Upper lobe of left lung (tissue), 6 donors: ENCODE measurements around the gene DCLK1. TPM values are rescaled to one million over a fixed set of nuclear protein-coding genes. Genes with fewer than 3 reads are reported as not detected.

Experiments used
- ATAC-seq, 2 donors: fragments of 200-7000 bp; cut with Tn5 transposase; one replicate each; pipeline ENCODE4 v1.9.1; 2022; ENCODE audit warnings: mild to moderate bottlenecking in 2 of 2, moderate library complexity in 2 of 2; ENCODE audit not compliant: low FRiP score in 2 of 2
- DNase-seq, 2 donors: peaks; one replicate each; pipeline ENCODE4 v3.0.0-alpha.2; 2019 to 2020
- H3K27ac ChIP-seq, 4 donors: fragments of 200-600 bp; sonication (generic); one replicate each; pipeline ENCODE4 v1.5.1; 2016 to 2019
- H3K27me3 ChIP-seq, 4 donors: fragments of 200-600 bp; sonication (generic); one replicate each; pipeline ENCODE4 v1.5.1; 2017 to 2019
- H3K36me3 ChIP-seq, 4 donors: fragments of 200-600 bp; sonication (generic); one replicate each; pipeline ENCODE4 v1.5.1; 2016 to 2019
- H3K4me1 ChIP-seq, 4 donors: fragments of 200-600 bp; sonication (generic); one replicate each; pipeline ENCODE4 v1.5.1; 2018 to 2019
- H3K4me3 ChIP-seq, 4 donors: fragments of 200-600 bp; sonication (generic); one replicate each; pipeline ENCODE4 v1.5.1; 2017 to 2019; ENCODE audit warnings: mild to moderate bottlenecking in 2 of 4, moderate library complexity in 1 of 4
- H3K9me3 ChIP-seq, 4 donors: fragments of 200-600 bp; sonication (generic); one replicate each; pipeline ENCODE4 v1.5.1; 2018 to 2019
- EP300 ChIP-seq, 4 donors: sonication (generic); formaldehyde crosslinking; IDR thresholded peaks; one replicate each; pipeline ENCODE4 v1.5.1; 2017; ENCODE audit warnings: antibody characterized with exemption in 4 of 4, control low read depth in 2 of 4
- POLR2A ChIP-seq, 4 donors: fragments of 450-650 bp; IDR thresholded peaks; one replicate each; pipeline ENCODE4 v1.5.1; 2016 to 2017; ENCODE audit warnings: antibody characterized with exemption in 4 of 4, mild to moderate bottlenecking in 2 of 4
- POLR2AphosphoS5 ChIP-seq, 2 donors: sonication (generic); formaldehyde crosslinking; IDR thresholded peaks; one replicate each; pipeline ENCODE4 v1.5.1; 2017; ENCODE audit warnings: antibody characterized with exemption in 2 of 2
- WGBS, 2 donors: methylation state at CpG; one replicate each; pipeline ENCODE4 v1.1.5; 2017 to 2018; 5-methylcytosine and 5-hydroxymethylcytosine counted together
- total RNA-seq, 6 donors: library from RNA; depleted of rRNA in 4 of 6; stranded (reverse); fragments of >200 nt in 4 of 6; gene quantifications; one replicate each; pipeline versions ENCODE4 v1.1.0 to v1.2.1, GENCODE V29; 2016 to 2021
- TF ChIP-seq, protein P1 (sequence below), 6 experiments: fragments of 450-650 bp in 4 of 6; fragments of 200-600 bp in 2 of 6; sonication (generic) in 2 of 6; IDR thresholded peaks; one replicate each; pipeline ENCODE4 v1.5.1; 2016 to 2019; ENCODE audit warnings: antibody characterized with exemption in 6 of 6
- donor health status: DM: no; HTN: no; CAD: no; lungs with moderate emphysema.
- donor health status: DM: no; HTN: yes; CAD: no; lungs with severe emphysema.

The DCLK1 gene
- total RNA-seq, 6 donors from 2014 or later: 2.1 to 14.7 (median 3.9) TPM

DNA sequence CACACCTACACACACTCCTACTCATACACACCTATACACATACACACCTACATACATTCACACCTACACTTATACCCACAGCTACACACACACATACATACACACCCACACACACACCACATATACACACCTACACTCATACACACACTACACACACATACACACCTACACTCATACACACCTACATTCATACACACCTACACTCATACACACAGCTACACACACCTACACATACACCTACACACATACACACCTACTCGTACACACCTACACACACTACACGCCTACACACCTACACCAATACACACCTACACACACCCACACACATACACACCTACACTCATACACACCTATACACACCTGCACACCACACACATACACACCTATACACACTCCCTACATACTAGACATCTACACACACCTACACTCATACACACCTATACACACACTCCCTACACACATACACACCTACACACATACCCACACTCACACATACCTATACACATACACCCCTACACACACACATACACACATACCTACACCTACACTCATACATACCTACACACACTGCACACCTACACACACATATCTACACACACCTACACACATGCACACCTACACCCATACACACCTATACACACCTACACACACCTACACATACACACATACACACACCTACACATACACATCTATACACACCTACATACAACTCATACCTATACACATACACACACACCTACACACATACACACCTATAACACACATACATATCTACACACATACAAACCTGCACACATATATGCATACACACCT is 369.5 kb downstream of the DCLK1 start:
- 71 to 87% methylated on average over 2 of the region's 2 CpGs for WGBS, 2 donors
- TF ChIP-seq EP300 (IDR thresholded peaks at IDR 0.05) (no peak), POLR2AphosphoS5 (IDR thresholded peaks at IDR 0.05) (no peak), POLR2A (IDR thresholded peaks at IDR 0.05) (no peak)
- TF ChIP-seq, protein P1, sequence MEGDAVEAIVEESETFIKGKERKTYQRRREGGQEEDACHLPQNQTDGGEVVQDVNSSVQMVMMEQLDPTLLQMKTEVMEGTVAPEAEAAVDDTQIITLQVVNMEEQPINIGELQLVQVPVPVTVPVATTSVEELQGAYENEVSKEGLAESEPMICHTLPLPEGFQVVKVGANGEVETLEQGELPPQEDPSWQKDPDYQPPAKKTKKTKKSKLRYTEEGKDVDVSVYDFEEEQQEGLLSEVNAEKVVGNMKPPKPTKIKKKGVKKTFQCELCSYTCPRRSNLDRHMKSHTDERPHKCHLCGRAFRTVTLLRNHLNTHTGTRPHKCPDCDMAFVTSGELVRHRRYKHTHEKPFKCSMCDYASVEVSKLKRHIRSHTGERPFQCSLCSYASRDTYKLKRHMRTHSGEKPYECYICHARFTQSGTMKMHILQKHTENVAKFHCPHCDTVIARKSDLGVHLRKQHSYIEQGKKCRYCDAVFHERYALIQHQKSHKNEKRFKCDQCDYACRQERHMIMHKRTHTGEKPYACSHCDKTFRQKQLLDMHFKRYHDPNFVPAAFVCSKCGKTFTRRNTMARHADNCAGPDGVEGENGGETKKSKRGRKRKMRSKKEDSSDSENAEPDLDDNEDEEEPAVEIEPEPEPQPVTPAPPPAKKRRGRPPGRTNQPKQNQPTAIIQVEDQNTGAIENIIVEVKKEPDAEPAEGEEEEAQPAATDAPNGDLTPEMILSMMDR (IDR thresholded peaks at IDR 0.05): no peak
- no peak for DNase-seq

DNA sequence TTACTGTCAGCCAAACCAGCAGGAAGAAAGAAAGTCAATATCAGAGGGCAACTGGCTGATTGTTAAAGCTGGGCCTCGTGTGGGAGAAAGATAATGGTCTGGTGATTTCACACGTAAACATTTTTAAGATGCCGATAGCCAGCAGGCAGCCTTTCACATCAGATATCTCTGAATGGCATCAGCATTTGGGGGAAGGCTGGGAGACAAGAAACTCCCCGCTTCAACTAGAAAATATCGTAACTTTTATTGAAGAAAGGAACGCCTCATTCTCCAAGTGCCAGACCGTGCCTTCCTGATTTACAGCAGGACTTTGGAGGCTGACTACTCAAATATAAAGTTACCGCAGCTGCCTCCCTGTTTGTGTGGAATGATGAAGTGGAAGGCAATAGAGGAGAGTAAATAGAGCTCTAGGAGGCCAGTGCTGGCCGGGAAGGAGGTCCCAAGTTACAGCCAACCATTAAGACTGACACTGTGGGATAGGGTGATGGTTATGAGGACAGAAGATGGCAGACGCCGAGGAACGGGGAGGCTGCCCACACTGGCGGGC is 370.4 kb downstream of the DCLK1 start:
- no peak overlapping the region for H3K4me3 ChIP-seq
- no peak overlapping the region for H3K27ac ChIP-seq
- TF ChIP-seq, protein P1 (IDR thresholded peaks at IDR 0.05): no peak
- no peak for TF ChIP-seq POLR2AphosphoS5 (IDR thresholded peaks at IDR 0.05)
- TF ChIP-seq POLR2A (IDR thresholded peaks at IDR 0.05): no peak
- no peak for TF ChIP-seq EP300 (IDR thresholded peaks at IDR 0.05)
- H3K9me3 ChIP-seq: no peaks in the 10 kb centered on the region
- DNase-seq (peak in 1 of 2 donors; percentile 36), ATAC-seq (no peak)
- no peaks in the 10 kb centered on the region for H3K36me3 ChIP-seq
- no peaks in the 10 kb centered on the region for H3K27me3 ChIP-seq
- peaks cover 0 to 5% (median 0%) of the 10 kb centered on the region in 4 donors for H3K4me1 ChIP-seq
- 61 to 75% methylated on average over 13 of the region's 13 CpGs for WGBS, 2 donors

More for the DNA sequence above, 369.5 kb downstream of the DCLK1 start:
- Histone ChIP-seq H3K4me1 (peaks cover 0 to 5% (median 0%) of the 10 kb centered on the region in 4 donors), H3K36me3 (no peaks in the 10 kb centered on the region), H3K9me3 (no peaks in the 10 kb centered on the region), H3K27me3 (no peaks in the 10 kb centered on the region), H3K4me3 (no peak overlapping the region), H3K27ac (no peak overlapping the region)
- no peak for ATAC-seq

DNA sequence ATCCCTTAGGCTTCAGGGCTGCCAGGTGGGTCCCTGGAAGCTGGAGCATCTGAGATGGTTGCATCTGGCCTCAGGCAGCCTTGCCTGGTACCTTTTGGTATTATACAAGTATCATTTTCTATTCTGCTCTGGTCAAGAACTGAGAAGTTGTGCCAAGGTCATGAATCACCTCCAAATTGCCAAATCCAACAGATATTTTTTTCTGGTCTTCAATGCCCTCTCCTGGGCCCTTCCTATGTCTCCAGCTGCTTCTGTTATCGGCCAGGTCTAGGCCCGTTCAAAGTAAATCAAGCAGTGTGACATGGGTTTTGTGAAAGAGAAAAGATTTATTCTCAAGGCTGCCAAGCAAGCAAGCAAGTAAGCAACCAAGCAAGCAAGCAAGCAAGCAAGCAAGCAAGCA is 383.6 kb downstream of the DCLK1 start:
- Histone ChIP-seq H3K4me1 (no peaks in the 10 kb centered on the region), H3K9me3 (peaks cover 0 to 5% (median 0%) of the 10 kb centered on the region in 4 donors), H3K36me3 (no peaks in the 10 kb centered on the region), H3K27me3 (no peaks in the 10 kb centered on the region), H3K27ac (no peak overlapping the region), H3K4me3 (no peak overlapping the region)
- ATAC-seq (no peak), DNase-seq (no peak)
- WGBS, 2 donors: 63 to 81% methylated on average over 2 of the region's 2 CpGs
- TF ChIP-seq EP300 (IDR thresholded peaks at IDR 0.05): no peak
- TF ChIP-seq POLR2AphosphoS5 (IDR thresholded peaks at IDR 0.05): no peak
- TF ChIP-seq, protein P1 (IDR thresholded peaks at IDR 0.05): no peak
- TF ChIP-seq POLR2A (IDR thresholded peaks at IDR 0.05): no peak

DNA sequence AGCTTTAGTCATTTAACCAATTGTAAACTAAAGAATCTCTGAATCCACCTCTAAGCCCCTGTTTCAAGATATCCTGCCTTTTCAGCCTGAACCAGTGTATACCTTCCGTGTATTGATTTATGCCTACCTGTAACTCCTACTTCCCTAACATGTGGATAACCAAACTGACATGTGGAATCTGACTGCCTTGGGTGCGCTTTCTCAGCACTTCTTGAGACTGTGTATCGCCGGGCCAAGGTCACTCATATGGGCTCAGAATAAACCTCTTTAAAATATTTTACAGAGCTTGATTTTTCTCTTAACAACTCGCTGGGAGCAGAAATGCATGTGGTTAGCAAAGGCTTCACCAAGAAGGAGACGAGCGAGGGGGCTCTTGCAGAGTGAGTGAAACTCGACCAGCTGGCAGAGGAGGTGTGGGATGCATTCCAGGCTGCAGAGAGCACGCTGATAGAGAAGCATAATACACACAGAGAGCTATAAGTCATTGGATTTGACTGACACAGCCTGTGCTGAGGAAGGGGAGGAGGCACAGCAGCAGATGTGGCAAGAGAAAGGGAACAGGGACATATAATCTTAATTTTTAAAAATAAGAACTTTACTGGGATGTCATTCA is 386.5 kb downstream of the DCLK1 start:
- no peak for ATAC-seq
- Histone ChIP-seq H3K4me1 (no peaks in the 10 kb centered on the region), H3K36me3 (no peaks in the 10 kb centered on the region), H3K27ac (no peak overlapping the region), H3K27me3 (no peaks in the 10 kb centered on the region), H3K9me3 (no peaks in the 10 kb centered on the region), H3K4me3 (no peak overlapping the region)
- DNase-seq: no peak
- 50 to 54% methylated on average over 9 of the region's 9 CpGs for WGBS, 2 donors
- TF ChIP-seq POLR2AphosphoS5 (IDR thresholded peaks at IDR 0.05) (no peak), EP300 (IDR thresholded peaks at IDR 0.05) (no peak), POLR2A (IDR thresholded peaks at IDR 0.05) (no peak)
- TF ChIP-seq, protein P1 (IDR thresholded peaks at IDR 0.05): no peak
